Activated CD8-positive, alpha-beta memory T cell treated with anti-CD3 and anti-CD28 coated beads for 1 hour (primary cell): ENCODE results near the gene NPM1.

Experiments used
- DNase-seq, 2 donors: peaks; one replicate each; pipeline ENCODE4 v3.0.0-alpha.2; 2020; ENCODE audit warnings: low read depth in 1 of 2; ENCODE audit errors: extremely low read depth in 1 of 2

NPM1 gene

DNA sequence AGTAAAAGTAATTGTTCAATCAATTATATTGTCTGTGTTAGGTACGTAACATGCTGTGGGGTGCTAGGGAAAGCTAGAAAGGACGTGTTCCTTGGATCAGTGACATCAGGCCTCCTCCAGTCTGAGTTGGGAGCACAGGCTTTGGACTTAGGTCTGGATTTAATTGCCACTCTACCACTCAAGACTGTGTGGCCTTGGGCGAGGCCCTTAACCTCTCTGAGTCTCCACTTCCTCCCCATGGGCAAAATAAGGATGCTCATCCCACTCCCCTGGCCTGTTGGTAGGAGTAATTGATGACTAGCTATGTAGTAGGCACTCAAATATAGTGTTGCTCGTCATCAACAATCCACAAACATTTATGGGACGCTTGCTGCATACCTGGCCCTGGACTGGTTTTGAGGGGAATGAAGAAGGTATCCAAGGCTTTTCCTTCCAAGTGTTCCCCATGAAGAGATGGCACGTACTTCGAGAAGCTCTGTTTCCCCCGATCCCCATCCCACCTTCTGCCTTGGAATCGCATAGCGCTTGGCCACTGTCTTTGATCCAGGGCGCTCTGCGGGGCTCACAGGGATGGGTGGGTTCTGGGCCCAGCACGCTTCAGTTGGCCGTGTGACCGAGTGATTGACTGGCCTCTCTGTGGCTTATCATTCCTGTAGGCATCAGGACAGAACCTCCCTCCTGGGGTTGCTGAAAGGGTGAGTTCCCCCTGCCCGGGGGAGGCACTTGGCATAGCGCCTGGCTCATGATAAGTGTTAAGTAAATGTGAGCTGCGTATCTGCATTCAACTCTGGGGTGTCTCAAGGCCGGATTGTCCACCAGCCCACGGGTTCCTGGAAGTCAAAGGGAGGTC is 39.9 kb downstream of the NPM1 start:
- DNase-seq = no peak

DNA sequence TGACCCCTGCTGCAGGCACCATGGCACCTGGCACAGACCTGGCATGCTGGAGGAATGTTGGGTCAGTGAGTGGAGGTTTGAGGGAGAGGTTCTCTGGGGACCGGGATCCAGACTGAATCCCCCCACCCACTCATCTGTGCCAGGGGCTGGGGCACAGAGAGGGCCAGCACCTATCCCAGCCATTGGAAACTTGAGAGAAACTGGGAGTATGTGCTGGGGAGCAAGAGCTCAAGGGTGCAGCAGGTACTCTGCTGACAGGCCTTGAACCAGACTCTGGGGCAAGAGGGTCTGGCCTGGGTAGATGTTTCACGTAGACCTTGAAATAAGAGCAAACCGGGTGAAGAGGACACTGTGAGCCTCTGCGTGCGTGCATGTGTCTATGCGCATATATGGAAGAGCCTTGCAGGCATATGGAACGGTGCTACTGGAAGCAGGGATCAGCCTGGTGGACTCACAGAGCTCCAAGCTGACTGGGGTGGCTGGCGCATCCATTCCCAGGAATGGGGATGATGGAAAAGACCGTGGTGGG is 40.6 kb downstream of the NPM1 start:
- no peak for DNase-seq

DNA sequence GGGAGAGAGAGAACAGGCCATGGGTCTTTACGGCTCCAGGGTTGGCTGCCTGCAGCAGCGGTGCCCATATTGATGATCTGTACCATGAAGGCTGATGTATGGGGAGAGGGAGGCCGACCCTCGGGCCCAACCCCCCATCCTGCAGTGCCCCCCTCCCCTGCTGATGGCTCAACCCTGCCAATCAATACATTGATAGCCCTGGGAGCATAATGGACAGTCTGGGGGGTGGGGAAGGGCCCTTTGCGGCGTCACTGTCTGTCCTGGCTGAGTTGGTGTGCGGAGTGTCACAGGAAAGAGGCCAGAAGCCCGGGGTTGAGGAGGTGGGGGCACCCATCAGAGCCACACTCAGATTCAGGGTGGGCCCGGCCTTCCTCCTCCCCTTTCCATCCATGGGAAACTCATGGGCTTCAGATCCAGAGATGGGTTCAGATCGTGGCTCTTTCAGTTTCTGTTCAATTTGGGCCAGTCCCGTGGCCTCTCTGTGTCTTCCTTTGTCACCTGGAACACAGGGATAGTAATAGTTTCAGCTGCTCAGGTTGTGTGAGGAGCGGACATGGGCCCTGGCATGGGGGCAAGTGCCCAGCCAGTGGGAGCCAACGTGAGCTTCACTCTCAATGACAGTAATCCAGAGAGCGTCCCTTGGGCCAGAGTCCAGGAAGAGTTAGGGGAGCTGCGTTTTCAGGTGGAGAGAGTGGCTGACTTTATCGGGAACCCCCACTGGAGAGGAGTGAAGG is 41.3 kb downstream of the NPM1 start:
- no peak for DNase-seq

- DNase-seq = no peak
Observed at GRCh38 chr5:171429543-171429910, 41.9 kb downstream of the NPM1 start.

- no peak for DNase-seq
Observed at GRCh38 chr5:171431251-171431777, 43.7 kb downstream of the NPM1 start.

DNA sequence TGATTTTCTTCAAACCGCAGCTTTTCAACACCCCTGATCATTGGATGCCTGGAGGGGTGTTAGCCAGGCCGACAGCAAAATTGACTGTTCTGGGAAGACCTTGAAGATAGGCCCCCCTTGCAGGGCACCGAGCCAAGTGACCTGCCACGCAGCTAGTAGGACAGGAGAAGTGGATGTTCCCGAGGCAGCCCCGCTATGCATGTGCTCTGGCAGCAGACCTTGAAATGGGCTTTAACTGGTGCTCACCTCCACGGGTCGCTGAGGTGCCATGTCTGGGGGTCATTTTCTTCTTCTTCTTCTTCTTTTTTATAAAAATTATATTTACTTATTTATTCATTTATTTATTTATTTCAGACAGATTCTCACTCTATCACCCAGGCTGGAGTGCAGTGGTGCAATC is 44.4 kb downstream of the NPM1 start:
- DNase-seq = no peak

GRCh38 chr5:171432583-171433351 is 45.1 kb downstream of the NPM1 start:
- DNase-seq = no peak

GRCh38 chr5:171433352-171433698 is 45.7 kb downstream of the NPM1 start:
- no peak for DNase-seq

- DNase-seq = no peak
Observed at GRCh38 chr5:171433982-171434676, 46.5 kb downstream of the NPM1 start.

- no peak for DNase-seq
Observed at GRCh38 chr5:171434874-171435273, 47.2 kb downstream of the NPM1 start.

GRCh38 chr5:171435908-171436307 is 48.3 kb downstream of the NPM1 start:
- no peak for DNase-seq

DNA sequence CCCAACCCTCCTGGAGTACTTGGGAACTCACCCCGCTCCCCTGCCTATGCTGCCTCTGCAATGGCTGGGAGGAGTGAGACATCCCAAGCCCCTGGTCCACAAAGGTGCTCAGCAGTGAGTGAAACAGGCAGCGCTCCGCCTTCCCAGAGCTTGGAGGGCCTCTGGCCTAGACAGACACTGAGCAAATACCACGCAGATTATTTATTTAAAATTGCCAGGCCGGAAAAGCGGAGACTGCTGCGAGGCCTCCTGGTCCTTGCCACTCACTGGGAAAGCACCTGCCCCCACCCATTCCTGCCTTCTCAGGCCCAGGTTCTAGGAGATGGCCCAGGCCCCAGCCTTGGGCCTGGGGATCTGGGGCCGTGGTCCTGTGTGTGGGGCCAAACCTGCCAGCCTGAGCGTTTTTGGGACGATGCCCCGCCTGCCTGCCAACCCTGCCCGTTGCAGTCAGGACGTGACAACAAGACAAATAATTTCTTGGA is 49.2 kb downstream of the NPM1 start:
- no peak for DNase-seq

DNA sequence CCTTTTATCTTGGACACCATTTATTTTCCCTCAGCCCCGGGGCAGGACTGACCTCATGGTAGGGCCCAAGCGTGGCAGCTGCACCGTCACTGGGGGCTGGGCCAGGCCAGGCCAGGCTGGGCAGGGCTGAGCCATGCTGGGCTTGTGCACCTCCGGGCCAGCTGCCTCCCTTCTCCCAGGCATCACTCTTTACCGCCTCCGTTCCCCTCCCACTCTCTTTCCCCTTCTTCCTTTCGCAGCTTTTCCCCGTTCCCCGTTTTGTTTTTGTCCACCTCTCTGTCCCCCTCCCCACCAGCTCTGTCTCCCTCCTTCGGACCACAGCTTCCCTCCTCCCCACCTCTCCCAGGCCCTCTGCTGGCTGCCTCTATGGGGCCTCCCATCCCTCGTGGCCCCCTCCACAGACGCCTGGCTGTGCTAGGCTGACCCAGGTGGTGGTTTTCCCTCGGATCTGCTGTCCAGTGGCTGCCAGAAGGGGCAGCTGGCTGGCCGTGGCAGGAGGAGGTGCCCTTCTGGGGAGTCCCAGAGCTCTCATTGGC is 49.7 kb downstream of the NPM1 start:
- DNase-seq = no peak

DNA sequence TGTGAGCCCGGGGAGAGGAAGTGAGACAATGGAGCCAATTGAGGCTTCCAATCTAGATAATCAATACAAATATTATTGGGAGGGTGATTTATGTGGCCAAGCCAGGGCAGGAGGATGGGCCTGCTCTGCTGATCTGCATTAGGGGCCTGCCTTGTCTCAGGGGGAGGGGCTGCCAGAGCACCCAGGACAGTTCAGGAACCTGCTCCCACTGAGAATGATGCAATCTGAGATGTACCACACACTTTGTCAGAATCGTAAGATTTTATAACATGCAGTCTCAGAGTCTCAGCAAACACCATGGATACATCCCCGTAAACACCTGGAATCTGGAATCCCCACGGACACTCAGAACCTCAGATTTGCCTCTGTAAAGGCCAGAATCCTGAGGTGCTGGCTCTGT is 51.1 kb downstream of the NPM1 start:
- no peak for DNase-seq

DNA sequence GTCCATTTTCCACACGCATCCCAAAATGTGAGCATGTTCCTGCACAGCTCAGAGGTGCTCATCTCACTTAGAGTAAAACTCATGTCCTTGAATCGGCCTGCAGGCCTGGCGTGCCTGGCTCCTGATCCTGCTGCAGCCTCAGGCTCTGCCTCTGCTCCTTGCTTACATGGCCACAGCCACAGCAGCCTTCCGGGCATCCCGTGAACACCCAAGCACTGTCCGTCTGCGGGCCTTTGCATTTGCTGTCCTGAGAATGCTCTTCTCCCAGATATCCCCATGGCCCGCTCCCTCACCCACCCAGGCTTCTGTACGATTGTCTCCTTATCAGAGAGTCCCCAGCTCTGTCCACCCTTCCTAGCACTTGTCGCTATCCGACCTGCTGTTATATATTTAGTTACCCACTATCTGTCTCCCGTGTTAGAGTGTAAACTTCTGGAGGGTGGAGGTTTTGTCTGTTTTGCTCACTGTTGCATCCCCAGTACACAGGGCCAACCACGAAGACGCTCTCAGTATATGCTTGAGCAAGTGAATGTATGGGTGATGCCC is 53.7 kb downstream of the NPM1 start:
- DNase-seq = no peak

GRCh38 chr5:171442287-171443042 is 54.8 kb downstream of the NPM1 start:
- no peak for DNase-seq

- DNase-seq = no peak
Observed at GRCh38 chr5:171444582-171444981, 56.9 kb downstream of the NPM1 start.

- no peak for DNase-seq
Observed at GRCh38 chr5:171445644-171446516, 58.2 kb downstream of the NPM1 start.
